SIG-M5 treated with dmso at 0.1 percent for 504 hours (cell line): ENCODE measurements around the gene ZNF618.

Source experiments
- DNase-seq: peaks from one replicate; lab custom pipeline; 2025; ENCODE audit not compliant: unreplicated experiment; lab: John Stamatoyannopoulos, UW

ZNF618 gene

GRCh38 chr9:113882181-113882580 is 6.1 kb downstream of the ZNF618 start:
- no peak for DNase-seq

- DNase-seq, result no peak
Measured at GRCh38 chr9:113882636-113883164, 6.6 kb downstream of the ZNF618 start.

GRCh38 chr9:113885183-113886025 is 9.3 kb downstream of the ZNF618 start:
- no peak for DNase-seq

GRCh38 chr9:113886026-113886369 is 9.9 kb downstream of the ZNF618 start:
- DNase-seq, result no peak

- no peak for DNase-seq
Measured at GRCh38 chr9:113886466-113886865, 10.4 kb downstream of the ZNF618 start.

GRCh38 chr9:113886933-113887332 is 10.8 kb downstream of the ZNF618 start:
- DNase-seq, result no peak

GRCh38 chr9:113887436-113887835 is 11.3 kb downstream of the ZNF618 start:
- no peak for DNase-seq

- DNase-seq, result no peak
Measured at GRCh38 chr9:113888336-113888735, 12.2 kb downstream of the ZNF618 start.

- DNase-seq, result no peak
Measured at GRCh38 chr9:113888976-113889375, 12.9 kb downstream of the ZNF618 start.

GRCh38 chr9:113890704-113891103 is 14.6 kb downstream of the ZNF618 start:
- DNase-seq, result no peak

- no peak for DNase-seq
Measured at GRCh38 chr9:113892861-113893491, 16.9 kb downstream of the ZNF618 start.

GRCh38 chr9:113894166-113894565 is 18.1 kb downstream of the ZNF618 start:
- no peak for DNase-seq

- no peak for DNase-seq
Measured at GRCh38 chr9:113895526-113895925, 19.4 kb downstream of the ZNF618 start.

- DNase-seq, result no peak
Measured at GRCh38 chr9:113896713-113897112, 20.6 kb downstream of the ZNF618 start.

GRCh38 chr9:113898151-113898550 is 22.0 kb downstream of the ZNF618 start:
- DNase-seq, result no peak

GRCh38 chr9:113898596-113898995 is 22.5 kb downstream of the ZNF618 start:
- DNase-seq, result no peak

GRCh38 chr9:113899205-113899604 is 23.1 kb downstream of the ZNF618 start:
- DNase-seq, result no peak

GRCh38 chr9:113901221-113901688 is 25.1 kb downstream of the ZNF618 start:
- no peak for DNase-seq

- DNase-seq, result no peak
Measured at GRCh38 chr9:113903514-113904077, 27.5 kb downstream of the ZNF618 start.

- peak; percentile 26 for DNase-seq
Measured at GRCh38 chr9:113906411-113907110, 30.5 kb downstream of the ZNF618 start.

GRCh38 chr9:113907282-113907681 is 31.2 kb downstream of the ZNF618 start:
- no peak for DNase-seq
